ENCODE measurements around the gene SQSTM1. TPM values are rescaled to one million over a fixed set of nuclear protein-coding genes. Genes with fewer than 3 reads are reported as not detected.

The SQSTM1 gene
- total and polyA plus RNA-seq, 2 experiments from 2014 or later: 211 to 265 TPM

DNA sequence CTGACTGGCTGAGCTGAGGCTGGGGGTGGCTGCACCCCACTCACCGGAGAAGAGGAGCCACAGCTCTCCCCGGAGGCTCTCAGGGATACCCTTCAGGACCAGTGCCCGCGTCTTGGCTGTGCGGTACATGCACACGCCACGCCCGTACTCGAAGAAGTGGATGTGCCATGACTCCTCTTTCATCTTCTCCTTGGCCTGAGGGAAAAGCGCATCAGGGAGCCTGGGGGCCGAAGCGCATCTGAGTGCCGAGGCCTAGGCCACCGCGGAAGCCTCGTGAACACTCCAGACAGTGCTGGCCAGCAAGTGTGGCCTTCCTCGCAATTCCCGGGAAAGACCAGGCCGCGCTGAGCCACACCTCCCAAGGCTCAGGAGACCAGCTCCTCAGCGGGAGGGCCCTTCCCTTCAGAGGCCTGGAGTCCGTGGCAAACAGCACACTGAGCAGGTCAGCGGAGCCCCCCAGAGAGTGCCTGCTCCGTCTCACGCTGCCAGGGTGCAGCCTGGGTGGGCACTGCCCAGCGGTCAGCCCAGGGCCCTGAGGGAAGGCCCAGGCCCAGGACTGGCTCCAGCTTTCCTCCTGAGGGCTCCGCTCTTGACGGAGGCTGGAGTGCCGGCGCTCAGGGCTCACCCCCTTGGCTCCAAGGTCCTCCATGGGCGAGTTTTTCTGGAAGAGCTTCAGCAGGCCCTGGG, 58.4 kb downstream of the SQSTM1 start:
- in situ Hi-C loops (cut with MboI): no loop called here
- no peak overlapping the region for H3K9ac ChIP-seq
- H3K9me3 ChIP-seq (ENCODE audit: low read depth): no peaks in the 10 kb centered on the region
- no peaks in the 10 kb centered on the region for H3K79me2 ChIP-seq (ENCODE audit: insufficient read depth)
- H3F3A ChIP-seq (ENCODE audit: insufficient read depth): no peaks in the 10 kb centered on the region
- no peak overlapping the region for H3K4me3 ChIP-seq
- no peak for TF ChIP-seq EZH2phosphoT487 (IDR thresholded peaks at IDR 0.05; ENCODE audit: insufficient read depth, low read depth)
- no peak for TF ChIP-seq EZH2 (IDR thresholded peaks at IDR 0.05; ENCODE audit: insufficient read depth, poor library complexity, severe bottlenecking)
- no peaks in the 10 kb centered on the region for H4K20me1 ChIP-seq (ENCODE audit: insufficient read depth)
- H3K4me1 ChIP-seq (ENCODE audit: insufficient read depth): no peaks in the 10 kb centered on the region
- no peaks in the 10 kb centered on the region for H3K9me2 ChIP-seq (ENCODE audit: insufficient read depth)
- WGBS, 2 experiments (ENCODE audit: low coverage in 1 of 2, low lambda C conversion rate in 2 of 2, missing lambda C conversion rate in 2 of 2): 95 to 97% methylated on average over 28 to 30 of the region's 31 CpGs
- H3K27ac ChIP-seq: no peak overlapping the region
- no peaks in the 10 kb centered on the region for H3K27me3 ChIP-seq (replicated peaks; ENCODE audit: insufficient read depth)
- DNase-seq: no peak
- peaks cover 33% of the 10 kb centered on the region for H3K36me3 ChIP-seq (ENCODE audit: low read depth)
- H2AFZ ChIP-seq: no peak overlapping the region
- H3K4me2 ChIP-seq (ENCODE audit: unreplicated experiment): no peak overlapping the region

DNA sequence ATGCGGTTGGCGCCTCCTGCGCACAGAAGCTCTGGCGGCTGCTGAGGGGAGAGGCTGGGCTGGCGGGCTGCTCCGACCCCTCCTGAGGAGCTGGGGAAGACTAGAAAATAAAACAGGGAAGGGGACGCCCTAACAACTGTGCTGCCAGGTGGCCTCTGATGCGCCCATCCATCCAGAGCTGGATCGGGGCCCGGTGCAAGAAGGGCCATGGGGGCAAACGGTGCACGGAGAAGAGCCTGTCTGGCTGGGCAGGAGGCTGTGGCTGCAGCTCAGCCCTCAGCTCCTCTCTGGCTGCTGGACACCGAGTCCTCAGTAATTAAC, 58.9 kb downstream of the SQSTM1 start:
- TF ChIP-seq EZH2phosphoT487 (IDR thresholded peaks at IDR 0.05; ENCODE audit: insufficient read depth, low read depth) (no peak), EZH2 (IDR thresholded peaks at IDR 0.05; ENCODE audit: insufficient read depth, poor library complexity, severe bottlenecking) (no peak)
- Histone ChIP-seq H3K4me3 (no peak overlapping the region), H3K9me2 (ENCODE audit: insufficient read depth) (no peaks in the 10 kb centered on the region), H2AFZ (no peak overlapping the region), H3K4me1 (ENCODE audit: insufficient read depth) (no peaks in the 10 kb centered on the region), H4K20me1 (ENCODE audit: insufficient read depth) (no peaks in the 10 kb centered on the region), H3K27me3 (replicated peaks; ENCODE audit: insufficient read depth) (no peaks in the 10 kb centered on the region), H3K9ac (no peak overlapping the region), H3F3A (ENCODE audit: insufficient read depth) (no peaks in the 10 kb centered on the region), H3K4me2 (ENCODE audit: unreplicated experiment) (no peak overlapping the region), H3K9me3 (ENCODE audit: low read depth) (no peaks in the 10 kb centered on the region), H3K79me2 (ENCODE audit: insufficient read depth) (no peaks in the 10 kb centered on the region), H3K27ac (no peak overlapping the region), H3K36me3 (ENCODE audit: low read depth) (peaks cover 38% of the 10 kb centered on the region)
- in situ Hi-C loops (cut with MboI): no loop called here
- WGBS, 2 experiments (ENCODE audit: low coverage in 1 of 2, low lambda C conversion rate in 2 of 2, missing lambda C conversion rate in 2 of 2): 91 to 97% methylated on average over 13 of the region's 13 CpGs
- no peak for DNase-seq

DNA sequence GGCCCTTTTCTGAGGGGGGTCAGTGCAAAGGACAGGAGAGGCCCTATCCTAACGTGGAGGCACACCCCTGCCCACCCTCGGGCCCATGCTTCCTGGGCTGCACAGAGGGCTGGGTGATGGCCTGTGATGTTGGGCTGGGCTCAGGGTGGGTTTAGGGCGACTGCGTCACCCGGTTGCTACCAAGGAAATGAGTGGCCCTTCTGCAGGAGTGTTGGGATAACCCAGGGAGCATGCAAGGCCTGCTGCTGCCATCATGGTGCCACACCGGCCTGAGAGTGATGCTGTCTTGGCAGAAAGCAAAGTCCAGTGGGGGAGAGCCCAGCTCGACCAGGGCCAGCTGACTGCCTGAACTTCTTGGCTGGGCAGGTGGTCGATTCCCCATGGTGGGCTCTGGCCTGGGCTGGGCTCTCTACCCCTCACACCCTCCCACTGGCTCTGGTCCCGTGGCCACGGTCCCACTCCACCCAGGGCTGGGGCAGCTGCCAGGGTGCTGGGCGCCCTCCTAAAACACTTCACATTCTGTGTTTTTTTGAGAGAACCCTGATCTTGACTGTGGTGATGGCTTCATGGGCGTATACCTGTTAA, 59.5 kb downstream of the SQSTM1 start:
- no peak overlapping the region for H2AFZ ChIP-seq
- no peaks in the 10 kb centered on the region for H3K4me1 ChIP-seq (ENCODE audit: insufficient read depth)
- no peak for DNase-seq
- H3K9ac ChIP-seq: no peak overlapping the region
- no peaks in the 10 kb centered on the region for H3K9me2 ChIP-seq (ENCODE audit: insufficient read depth)
- no peak overlapping the region for H3K4me3 ChIP-seq
- WGBS, 2 experiments (ENCODE audit: low coverage in 1 of 2, low lambda C conversion rate in 2 of 2, missing lambda C conversion rate in 2 of 2): 90 to 93% methylated on average over 9 to 12 of the region's 12 CpGs
- no peaks in the 10 kb centered on the region for H4K20me1 ChIP-seq (ENCODE audit: insufficient read depth)
- no peak overlapping the region for H3K4me2 ChIP-seq (ENCODE audit: unreplicated experiment)
- no peaks in the 10 kb centered on the region for H3K9me3 ChIP-seq (ENCODE audit: low read depth)
- no peaks in the 10 kb centered on the region for H3F3A ChIP-seq (ENCODE audit: insufficient read depth)
- in situ Hi-C loops (cut with MboI): no loop called here
- H3K36me3 ChIP-seq (ENCODE audit: low read depth): peaks cover 43% of the 10 kb centered on the region
- TF ChIP-seq EZH2 (IDR thresholded peaks at IDR 0.05; ENCODE audit: insufficient read depth, poor library complexity, severe bottlenecking) (no peak), EZH2phosphoT487 (IDR thresholded peaks at IDR 0.05; ENCODE audit: insufficient read depth, low read depth) (no peak)
- H3K79me2 ChIP-seq (ENCODE audit: insufficient read depth): no peaks in the 10 kb centered on the region
- H3K27me3 ChIP-seq (replicated peaks; ENCODE audit: insufficient read depth): no peaks in the 10 kb centered on the region
- no peak overlapping the region for H3K27ac ChIP-seq

DNA sequence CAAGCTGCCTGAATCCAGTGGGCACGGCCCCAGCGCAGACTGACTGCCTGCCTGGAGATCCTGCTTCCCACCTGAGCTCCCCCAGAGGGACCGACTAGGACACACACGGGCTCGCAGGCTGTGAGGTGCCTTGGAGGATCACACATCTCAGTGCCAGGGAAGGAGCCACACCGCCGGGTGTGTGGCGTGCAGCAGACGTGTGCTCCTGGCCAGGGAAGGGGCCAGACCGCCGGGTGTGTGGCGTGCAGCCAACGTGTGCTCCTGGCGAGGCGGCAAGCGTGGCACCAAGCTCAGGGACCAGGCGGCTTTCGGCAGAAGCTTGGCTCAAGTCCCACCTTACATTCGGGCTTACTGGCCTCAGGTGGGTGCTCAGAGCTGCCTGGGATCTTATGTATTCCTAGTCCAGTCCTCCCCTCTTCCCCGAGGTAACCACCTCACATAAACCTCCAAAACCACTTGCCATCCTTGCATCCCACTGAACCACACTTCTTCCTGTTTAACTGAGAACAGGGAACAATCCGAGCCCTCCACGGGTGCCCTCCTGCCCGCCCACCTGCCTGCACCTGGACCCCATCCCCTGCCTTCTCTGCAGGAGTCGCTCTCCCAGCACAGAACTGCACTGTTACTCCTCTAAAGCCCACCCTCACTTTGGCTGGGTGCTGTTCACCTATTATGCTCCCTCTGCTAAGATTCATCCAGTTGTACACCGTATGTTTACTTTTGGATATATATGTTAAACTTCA, 60.3 kb downstream of the SQSTM1 start:
- Histone ChIP-seq H3K79me2 (ENCODE audit: insufficient read depth) (peaks cover 6% of the 10 kb centered on the region; the same call in 1 of the 2 replicates), H3K36me3 (ENCODE audit: low read depth) (peaks cover 46% of the 10 kb centered on the region)
- whole genome bisulfite sequencing, 2 experiments (ENCODE audit: low coverage in 1 of 2, low lambda C conversion rate in 2 of 2, missing lambda C conversion rate in 2 of 2): 90 to 92% methylated on average over 24 to 25 of the region's 25 CpGs

More for the DNA sequence above, 60.3 kb downstream of the SQSTM1 start:
- no peak for TF ChIP-seq EZH2 (IDR thresholded peaks at IDR 0.05; ENCODE audit: insufficient read depth, poor library complexity, severe bottlenecking)
- no peak for TF ChIP-seq EZH2phosphoT487 (IDR thresholded peaks at IDR 0.05; ENCODE audit: insufficient read depth, low read depth)
- no peaks in the 10 kb centered on the region for H3K9me2 ChIP-seq (ENCODE audit: insufficient read depth)
- H3K27ac ChIP-seq: no peak overlapping the region
- H2AFZ ChIP-seq: no peak overlapping the region
- H3K4me3 ChIP-seq: no peak overlapping the region
- H3K4me2 ChIP-seq (ENCODE audit: unreplicated experiment): no peak overlapping the region
- H3K9me3 ChIP-seq (ENCODE audit: low read depth): no peaks in the 10 kb centered on the region
- H3F3A ChIP-seq (ENCODE audit: insufficient read depth): no peaks in the 10 kb centered on the region
- H3K27me3 ChIP-seq (replicated peaks; ENCODE audit: insufficient read depth): no peaks in the 10 kb centered on the region
- DNase-seq: no peak
- H3K4me1 ChIP-seq (ENCODE audit: insufficient read depth): no peaks in the 10 kb centered on the region
- no peak overlapping the region for H3K9ac ChIP-seq
- H4K20me1 ChIP-seq (ENCODE audit: insufficient read depth): no peaks in the 10 kb centered on the region
- in situ Hi-C loops (cut with MboI): no loop called here

Data from GM23248 (cell line).